D721Med (cell line): ENCODE data around the gene PER2.
A peak's percentile ranks its signal among the peaks of the same experiment; 100 is the strongest.

Experiments
- DNase-seq: peaks from one replicate; pipeline ENCODE4 v3.0.0; 2011; ENCODE audit warnings: low spot score; ENCODE audit not compliant: insufficient read length
- FAIRE-seq: peaks from 2 replicates; lab custom pipeline; 2011; peaks lifted over from hg19 to GRCh38; lab: Jason Lieb, UNC
- CTCF ChIP-seq: IDR thresholded peaks from 2 replicates; pipeline ENCODE4 v1.5.1; 2012; ENCODE audit warnings: mild to moderate bottlenecking, control low read depth; ENCODE audit not compliant: insufficient read depth; ENCODE audit errors: missing control alignments

Gene PER2

GRCh38 chr2:238238766-238239542 is 49.5 kb downstream of the PER2 start:
- DNase-seq: no peak

GRCh38 chr2:238238311-238238765 is 50.1 kb downstream of the PER2 start:
- DNase-seq (no peak), FAIRE-seq (no peak)
- no peak for TF ChIP-seq CTCF

More at GRCh38 chr2:238238766-238239542, 49.5 kb downstream of the PER2 start:
- no peak for TF ChIP-seq CTCF
- FAIRE-seq: no peak

- no peak for FAIRE-seq
- no peak for TF ChIP-seq CTCF
- no peak for DNase-seq
Observed at GRCh38 chr2:238237431-238238135, 50.8 kb downstream of the PER2 start.

- TF ChIP-seq CTCF: no peak
- no peak for DNase-seq
- FAIRE-seq: no peak
Observed at GRCh38 chr2:238236571-238236970, 51.8 kb downstream of the PER2 start.

- FAIRE-seq (no peak), DNase-seq (no peak)
- TF ChIP-seq CTCF: no peak
Observed at GRCh38 chr2:238235856-238236255, 52.6 kb downstream of the PER2 start.

- FAIRE-seq (no peak), DNase-seq (peak; percentile 8)
- no peak for TF ChIP-seq CTCF
Observed at GRCh38 chr2:238235331-238235732, 53.1 kb downstream of the PER2 start.
